ENCODE data around the gene SRSF4. TPM values are rescaled to one million over a fixed set of nuclear protein-coding genes. Genes with fewer than 3 reads are reported as not detected.
A peak's percentile ranks its signal among the peaks of the same experiment; 100 is the strongest.

Gene SRSF4
- total and polyA plus RNA-seq, 2 of the 8 experiments (the other 6 are each of a cell fraction or from before 2014, with no cell fraction given) = 34.9 to 86.5 TPM

GRCh38 chr1:29181413-29182225, at the start of gene SRSF4 (continued):
- TF ChIP-seq, protein P1, sequence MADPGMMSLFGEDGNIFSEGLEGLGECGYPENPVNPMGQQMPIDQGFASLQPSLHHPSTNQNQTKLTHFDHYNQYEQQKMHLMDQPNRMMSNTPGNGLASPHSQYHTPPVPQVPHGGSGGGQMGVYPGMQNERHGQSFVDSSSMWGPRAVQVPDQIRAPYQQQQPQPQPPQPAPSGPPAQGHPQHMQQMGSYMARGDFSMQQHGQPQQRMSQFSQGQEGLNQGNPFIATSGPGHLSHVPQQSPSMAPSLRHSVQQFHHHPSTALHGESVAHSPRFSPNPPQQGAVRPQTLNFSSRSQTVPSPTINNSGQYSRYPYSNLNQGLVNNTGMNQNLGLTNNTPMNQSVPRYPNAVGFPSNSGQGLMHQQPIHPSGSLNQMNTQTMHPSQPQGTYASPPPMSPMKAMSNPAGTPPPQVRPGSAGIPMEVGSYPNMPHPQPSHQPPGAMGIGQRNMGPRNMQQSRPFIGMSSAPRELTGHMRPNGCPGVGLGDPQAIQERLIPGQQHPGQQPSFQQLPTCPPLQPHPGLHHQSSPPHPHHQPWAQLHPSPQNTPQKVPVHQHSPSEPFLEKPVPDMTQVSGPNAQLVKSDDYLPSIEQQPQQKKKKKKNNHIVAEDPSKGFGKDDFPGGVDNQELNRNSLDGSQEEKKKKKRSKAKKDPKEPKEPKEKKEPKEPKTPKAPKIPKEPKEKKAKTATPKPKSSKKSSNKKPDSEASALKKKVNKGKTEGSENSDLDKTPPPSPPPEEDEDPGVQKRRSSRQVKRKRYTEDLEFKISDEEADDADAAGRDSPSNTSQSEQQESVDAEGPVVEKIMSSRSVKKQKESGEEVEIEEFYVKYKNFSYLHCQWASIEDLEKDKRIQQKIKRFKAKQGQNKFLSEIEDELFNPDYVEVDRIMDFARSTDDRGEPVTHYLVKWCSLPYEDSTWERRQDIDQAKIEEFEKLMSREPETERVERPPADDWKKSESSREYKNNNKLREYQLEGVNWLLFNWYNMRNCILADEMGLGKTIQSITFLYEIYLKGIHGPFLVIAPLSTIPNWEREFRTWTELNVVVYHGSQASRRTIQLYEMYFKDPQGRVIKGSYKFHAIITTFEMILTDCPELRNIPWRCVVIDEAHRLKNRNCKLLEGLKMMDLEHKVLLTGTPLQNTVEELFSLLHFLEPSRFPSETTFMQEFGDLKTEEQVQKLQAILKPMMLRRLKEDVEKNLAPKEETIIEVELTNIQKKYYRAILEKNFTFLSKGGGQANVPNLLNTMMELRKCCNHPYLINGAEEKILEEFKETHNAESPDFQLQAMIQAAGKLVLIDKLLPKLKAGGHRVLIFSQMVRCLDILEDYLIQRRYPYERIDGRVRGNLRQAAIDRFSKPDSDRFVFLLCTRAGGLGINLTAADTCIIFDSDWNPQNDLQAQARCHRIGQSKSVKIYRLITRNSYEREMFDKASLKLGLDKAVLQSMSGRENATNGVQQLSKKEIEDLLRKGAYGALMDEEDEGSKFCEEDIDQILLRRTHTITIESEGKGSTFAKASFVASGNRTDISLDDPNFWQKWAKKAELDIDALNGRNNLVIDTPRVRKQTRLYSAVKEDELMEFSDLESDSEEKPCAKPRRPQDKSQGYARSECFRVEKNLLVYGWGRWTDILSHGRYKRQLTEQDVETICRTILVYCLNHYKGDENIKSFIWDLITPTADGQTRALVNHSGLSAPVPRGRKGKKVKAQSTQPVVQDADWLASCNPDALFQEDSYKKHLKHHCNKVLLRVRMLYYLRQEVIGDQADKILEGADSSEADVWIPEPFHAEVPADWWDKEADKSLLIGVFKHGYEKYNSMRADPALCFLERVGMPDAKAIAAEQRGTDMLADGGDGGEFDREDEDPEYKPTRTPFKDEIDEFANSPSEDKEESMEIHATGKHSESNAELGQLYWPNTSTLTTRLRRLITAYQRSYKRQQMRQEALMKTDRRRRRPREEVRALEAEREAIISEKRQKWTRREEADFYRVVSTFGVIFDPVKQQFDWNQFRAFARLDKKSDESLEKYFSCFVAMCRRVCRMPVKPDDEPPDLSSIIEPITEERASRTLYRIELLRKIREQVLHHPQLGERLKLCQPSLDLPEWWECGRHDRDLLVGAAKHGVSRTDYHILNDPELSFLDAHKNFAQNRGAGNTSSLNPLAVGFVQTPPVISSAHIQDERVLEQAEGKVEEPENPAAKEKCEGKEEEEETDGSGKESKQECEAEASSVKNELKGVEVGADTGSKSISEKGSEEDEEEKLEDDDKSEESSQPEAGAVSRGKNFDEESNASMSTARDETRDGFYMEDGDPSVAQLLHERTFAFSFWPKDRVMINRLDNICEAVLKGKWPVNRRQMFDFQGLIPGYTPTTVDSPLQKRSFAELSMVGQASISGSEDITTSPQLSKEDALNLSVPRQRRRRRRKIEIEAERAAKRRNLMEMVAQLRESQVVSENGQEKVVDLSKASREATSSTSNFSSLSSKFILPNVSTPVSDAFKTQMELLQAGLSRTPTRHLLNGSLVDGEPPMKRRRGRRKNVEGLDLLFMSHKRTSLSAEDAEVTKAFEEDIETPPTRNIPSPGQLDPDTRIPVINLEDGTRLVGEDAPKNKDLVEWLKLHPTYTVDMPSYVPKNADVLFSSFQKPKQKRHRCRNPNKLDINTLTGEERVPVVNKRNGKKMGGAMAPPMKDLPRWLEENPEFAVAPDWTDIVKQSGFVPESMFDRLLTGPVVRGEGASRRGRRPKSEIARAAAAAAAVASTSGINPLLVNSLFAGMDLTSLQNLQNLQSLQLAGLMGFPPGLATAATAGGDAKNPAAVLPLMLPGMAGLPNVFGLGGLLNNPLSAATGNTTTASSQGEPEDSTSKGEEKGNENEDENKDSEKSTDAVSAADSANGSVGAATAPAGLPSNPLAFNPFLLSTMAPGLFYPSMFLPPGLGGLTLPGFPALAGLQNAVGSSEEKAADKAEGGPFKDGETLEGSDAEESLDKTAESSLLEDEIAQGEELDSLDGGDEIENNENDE (IDR thresholded peaks at IDR 0.05; ENCODE audit: insufficient replicate concordance, low read length) = no peak
- peak in 1 of 2 experiments; percentile 65; a peak in 1 of 3 replicates for TF ChIP-seq EP300 (IDR thresholded peaks at IDR 0.05; ENCODE audit: borderline replicate concordance in 1 of 2, low read depth in 2 of 2, low read length in 2 of 2)
- peak; percentile 53; the same call in 1 of the 2 replicates for TF ChIP-seq BACH1 (IDR thresholded peaks at IDR 0.05; ENCODE audit: low read length)
- TF ChIP-seq TAF7 (optimal IDR thresholded peaks at IDR 0.05; ENCODE audit: borderline replicate concordance, low read depth, low read length) = peak; percentile 76
- no peak for TF ChIP-seq SIX5 (IDR thresholded peaks at IDR 0.05; ENCODE audit: low read depth, low read length)
- TF ChIP-seq CTCF (IDR thresholded peaks at IDR 0.05; ENCODE audit: control extremely low read depth in 1 of 3, insufficient read depth in 1 of 3, low read depth in 1 of 3, low read length in 3 of 3) = peak; percentile 61 to 85 (median 79)

All from H1 (cell line).